ENCODE data around the gene MINK1. TPM values are rescaled to one million over a fixed set of nuclear protein-coding genes. Genes with fewer than 3 reads are reported as not detected.

The MINK1 gene
- total RNA-seq, 1 donor from 2014 or later: 47.6 TPM

Other genes with a start within 250 kb of the MINK1 start
- gene SMTNL2, start 248.8 kb upstream of the MINK1 start, total RNA-seq: 40.4 TPM
- not detected for gene ALOX15, start 191.7 kb upstream of the MINK1 start, total RNA-seq
- gene PELP1, start 129.2 kb upstream of the MINK1 start, total RNA-seq: 39.3 TPM
- 23.4 TPM for gene ARRB2, start 122.7 kb upstream of the MINK1 start, total RNA-seq
- gene MED11, start 101.9 kb upstream of the MINK1 start, total RNA-seq: 18.0 TPM
- gene ZMYND15, start 93.5 kb upstream of the MINK1 start, total RNA-seq: not detected
- gene CXCL16, start 93.4 kb upstream of the MINK1 start, total RNA-seq: 2.7 TPM
- not detected for gene TM4SF5, start 61.5 kb upstream of the MINK1 start, total RNA-seq
- 0.62 TPM for gene VMO1, start 47.0 kb upstream of the MINK1 start, total RNA-seq
- gene GLTPD2, start 44.4 kb upstream of the MINK1 start, total RNA-seq: not detected
- gene PSMB6, start 37.2 kb upstream of the MINK1 start, total RNA-seq: 214 TPM
- gene PLD2, start 26.2 kb upstream of the MINK1 start, total RNA-seq: 13.6 TPM
- 0.51 TPM for gene C17orf107, start 66.2 kb downstream of the MINK1 start, total RNA-seq
- gene CHRNE, start 69.8 kb downstream of the MINK1 start, total RNA-seq: 0.30 TPM
- not detected for gene GP1BA, start 98.9 kb downstream of the MINK1 start, total RNA-seq
- gene SLC25A11, start 106.7 kb downstream of the MINK1 start, total RNA-seq: 208 TPM
- 85.8 TPM for gene RNF167, start 106.9 kb downstream of the MINK1 start, total RNA-seq
- gene PFN1, start 115.2 kb downstream of the MINK1 start, total RNA-seq: 179 TPM
- gene ENO3, start 117.8 kb downstream of the MINK1 start, total RNA-seq: 534 TPM
- 158 TPM for gene SPAG7, start 134.5 kb downstream of the MINK1 start, total RNA-seq
- 29.4 TPM for gene CAMTA2, start 154.3 kb downstream of the MINK1 start, total RNA-seq
- gene INCA1, start 164.2 kb downstream of the MINK1 start, total RNA-seq: 2.8 TPM
- gene KIF1C, start 164.6 kb downstream of the MINK1 start, total RNA-seq: 720 TPM
- not detected for gene SLC52A1, start 202.1 kb downstream of the MINK1 start, total RNA-seq
- 9.3 TPM for gene ZFP3, start 245.1 kb downstream of the MINK1 start, total RNA-seq